Ishikawa (cell line): ENCODE data around the gene HIF3A.

ENCODE experiments used
- CEBPB ChIP-seq: IDR thresholded peaks from 2 replicates; pipeline ENCODE4 v1.6.1; 2012
- CREB1 ChIP-seq: IDR thresholded peaks from 2 replicates; pipeline ENCODE4 v1.6.1; 2012; ENCODE audit warnings: low read depth
- EGR1 ChIP-seq: IDR thresholded peaks from 2 replicates; pipeline ENCODE4 v1.6.1; 2012
- EP300 ChIP-seq: IDR thresholded peaks from 2 replicates; pipeline ENCODE4 v1.6.1; 2012; ENCODE audit warnings: borderline replicate concordance
- FOXM1 ChIP-seq: IDR thresholded peaks from 2 replicates; pipeline ENCODE4 v1.6.1; 2012; ENCODE audit warnings: low read depth, borderline replicate concordance
- MAX ChIP-seq: IDR thresholded peaks from 2 replicates; pipeline ENCODE4 v1.6.1; 2012
- NFIC ChIP-seq: IDR thresholded peaks from 2 replicates; pipeline ENCODE4 v1.6.1; 2012
- RAD21 ChIP-seq: IDR thresholded peaks from 2 replicates; pipeline ENCODE4 v1.6.1; 2012; ENCODE audit warnings: low read depth
- REST ChIP-seq: IDR thresholded peaks from 2 replicates; pipeline ENCODE4 v1.6.1; 2012; ENCODE audit warnings: low read depth, mild to moderate bottlenecking
- TAF1 ChIP-seq: IDR thresholded peaks from 2 replicates; pipeline ENCODE4 v1.6.1; 2012; ENCODE audit warnings: low read depth, mild to moderate bottlenecking
- TCF12 ChIP-seq: IDR thresholded peaks from 2 replicates; pipeline ENCODE4 v1.6.1; 2012; ENCODE audit warnings: low read depth
- TEAD4 ChIP-seq: IDR thresholded peaks from 2 replicates; pipeline ENCODE4 v1.6.1; 2012
- USF1 ChIP-seq: IDR thresholded peaks from 2 replicates; pipeline ENCODE4 v1.6.1; 2012
- YY1 ChIP-seq: IDR thresholded peaks from 2 replicates; pipeline ENCODE4 v1.6.1; 2012; ENCODE audit warnings: low read depth
- ZBTB7A ChIP-seq: IDR thresholded peaks from 2 replicates; pipeline ENCODE4 v1.6.1; 2012; ENCODE audit warnings: low read depth

Gene HIF3A

GRCh38 chr19:46324277-46324676, 27.4 kb downstream of the HIF3A start:
- TF ChIP-seq MAX (no peak), TEAD4 (no peak), TCF12 (no peak), TAF1 (no peak), EGR1 (no peak), ZBTB7A (no peak), FOXM1 (no peak), NFIC (no peak), CREB1 (no peak), CEBPB (no peak), YY1 (no peak), REST (no peak), RAD21 (no peak), USF1 (no peak), EP300 (no peak)

GRCh38 chr19:46326608-46327007, 29.8 kb downstream of the HIF3A start:
- TF ChIP-seq CEBPB: no peak
- TF ChIP-seq EP300: no peak
- TF ChIP-seq TAF1: no peak
- no peak for TF ChIP-seq USF1
- no peak for TF ChIP-seq REST
- TF ChIP-seq NFIC: no peak
- TF ChIP-seq RAD21: no peak

- TF ChIP-seq YY1 (no peak), REST (no peak), FOXM1 (no peak), CEBPB (no peak), EGR1 (no peak), TAF1 (no peak), CREB1 (no peak), TEAD4 (no peak), TCF12 (no peak), RAD21 (no peak), MAX (no peak), NFIC (no peak), EP300 (no peak), ZBTB7A (no peak), USF1 (no peak)
Observed at GRCh38 chr19:46328079-46328478, 31.2 kb downstream of the HIF3A start.

GRCh38 chr19:46330319-46330918, 33.6 kb downstream of the HIF3A start:
- TF ChIP-seq CREB1 (no peak), TAF1 (no peak), REST (no peak), TEAD4 (no peak), MAX (no peak)
